Heart right ventricle (tissue), 16 donors: ENCODE results near the gene TIMELESS. TPM values are rescaled to one million over a fixed set of nuclear protein-coding genes. Genes with fewer than 3 reads are reported as not detected.

Source experiments
- ATAC-seq, 8 donors: fragments of 200-7000 bp; cut with Tn5 transposase; one replicate each; pipeline ENCODE4 v1.9.1; 2020; ENCODE audit warnings: mild to moderate bottlenecking in 8 of 8, moderate library complexity in 8 of 8, moderate number of reproducible peaks in 1 of 8
- DNase-seq, 2 donors: peaks; one replicate each; pipeline ENCODE4 v3.0.0-alpha.2; 2020
- H3K27ac ChIP-seq, 10 donors: fragments of 200-600 bp; sonication (generic) in 2 of 10; one replicate each; pipeline versions ENCODE4 v1.5.0 to v1.8.0; 2020 to 2022; ENCODE audit warnings: mild to moderate bottlenecking in 3 of 10
- H3K27me3 ChIP-seq, 7 donors: fragments of 200-600 bp; one replicate each; pipeline ENCODE4 v1.8.0; 2021 to 2022; ENCODE audit warnings: mild to moderate bottlenecking in 2 of 7
- H3K36me3 ChIP-seq, 9 donors: fragments of 200-600 bp; sonication (generic) in 1 of 9; one replicate each; pipeline versions ENCODE4 v1.5.0 to v1.8.0; 2020 to 2022; ENCODE audit warnings: mild to moderate bottlenecking in 2 of 9
- H3K4me1 ChIP-seq, 9 donors: fragments of 200-600 bp; sonication (generic) in 1 of 9; one replicate each; pipeline versions ENCODE4 v1.5.0 to v1.8.0; 2020 to 2022; ENCODE audit warnings: mild to moderate bottlenecking in 4 of 9
- H3K4me3 ChIP-seq, 10 donors: fragments of 200-600 bp; sonication (generic) in 2 of 10; one replicate each; pipeline versions ENCODE4 v1.5.0 to v1.8.0; 2020 to 2022; ENCODE audit warnings: mild to moderate bottlenecking in 7 of 10, moderate library complexity in 2 of 10
- H3K9me3 ChIP-seq, 11 donors: fragments of 200-600 bp in 10 of 11; sonication (generic) in 2 of 11; one replicate each; pipeline versions ENCODE4 v1.5.0 to v1.8.0; 2013 to 2022; ENCODE audit warnings: mild to moderate bottlenecking in 2 of 11, control low read depth in 1 of 11, moderate library complexity in 1 of 11
- WGBS, 2 donors: extraction: QIAGEN DNeasy Blood & Tissue Kit; methylation state at CpG; one replicate each; pipeline ENCODE4 v1.1.7; 2013; ENCODE audit warnings: inconsistent platforms in 1 of 2; 5-methylcytosine and 5-hydroxymethylcytosine counted together
- intact Hi-C, 10 donors: fragments of 100-400 bp; cut with DNase I; formaldehyde crosslinking; loops; one replicate each; pipeline versions ENCODE4 v1.11.1 to v1.14.2; 2022
- polyA plus RNA-seq, 2 donors: library from polyadenylated mRNA; stranded (reverse); fragments of 200-250 nt; gene quantifications; one replicate each; pipeline ENCODE4 v1.2.3, GENCODE V29; 2013
- total RNA-seq, 10 donors: library from RNA; stranded (reverse); fragmentation: NEBNext Ultra II Directional in 3 of 10; extraction: Animal tissue kit (Norgen Biotek cat#: 25700) in 3 of 10; gene quantifications; one replicate each; pipeline versions ENCODE4 v1.2.1 to v1.2.4, GENCODE V29; 2021 to 2023
- TF ChIP-seq, protein P1 (sequence below), 9 donors: fragments of 200-600 bp; sonication (generic) in 2 of 9; IDR thresholded peaks; one replicate each; pipeline versions ENCODE4 v1.5.0 to v1.8.0; 2021 to 2022; ENCODE audit warnings: antibody characterized with exemption in 9 of 9, mild to moderate bottlenecking in 5 of 9, moderate library complexity in 1 of 9
- donor health status: Arrhythmogenic right ventricular cardiomyopathy.
- donor health status: ischemic (EF 13 %, LVEDD 7.1; RV severe dilation, severe dysfunction).
- donor health status: healthy with polysubstance abuse.
- donor health status: DM: no; HTN: yes; CAD: no.
- donor health status: DM: no; HTN: no; CAD: no.
- donor health status: ischemic (EF 25% LVEDD 6.9; RV normal size, moderate dysfunction).
- donor health status: ischemic (EF 25% LVEDD 5.7; RV mildly dilated, moderate dysfunction).
- donor health status: healthy.
- donor health status: DM: yes; HTN: yes; CAD: no.
- donor health status: Ischemic cardiomyopathy.
- donor health status: ischemic (EF 35%, LVEDD 5.7; RV mildly dilated, moderate dysfunction).
- donor health status: nonischemic (EF 11% LVEDD 7.7; RV severe dilation, severe dysfunction).
- donor health status: DM: yes; HTN: yes; CAD: no.
- donor health status: PGD.
- donor health status: ischemic (EF 29% LVEDD 5.4; RV normal size, mild dysfunction).
- donor health status: nonischemic (EF 23%, LVEDD 6.1; RV moderate dilation, normal function).

TIMELESS gene
- total and polyA plus RNA-seq, 12 donors, result 1.0 to 5.2 (median 2.2) TPM

- Histone ChIP-seq H3K4me3 (no peak overlapping the region), H3K4me1 (no peaks in the 10 kb centered on the region), H3K9me3 (no peaks in the 10 kb centered on the region), H3K27me3 (no peaks in the 10 kb centered on the region), H3K36me3 (peaks cover 0 to 91% (median 10%) of the 10 kb centered on the region in 9 donors), H3K27ac (no peak overlapping the region)
- no peak for ATAC-seq
- DNase-seq, result no peak
- intact Hi-C loops, result no loop called here
- WGBS, 2 donors, result 75 to 76% methylated on average over 1 of the region's 1 CpG
- TF ChIP-seq, protein P1, sequence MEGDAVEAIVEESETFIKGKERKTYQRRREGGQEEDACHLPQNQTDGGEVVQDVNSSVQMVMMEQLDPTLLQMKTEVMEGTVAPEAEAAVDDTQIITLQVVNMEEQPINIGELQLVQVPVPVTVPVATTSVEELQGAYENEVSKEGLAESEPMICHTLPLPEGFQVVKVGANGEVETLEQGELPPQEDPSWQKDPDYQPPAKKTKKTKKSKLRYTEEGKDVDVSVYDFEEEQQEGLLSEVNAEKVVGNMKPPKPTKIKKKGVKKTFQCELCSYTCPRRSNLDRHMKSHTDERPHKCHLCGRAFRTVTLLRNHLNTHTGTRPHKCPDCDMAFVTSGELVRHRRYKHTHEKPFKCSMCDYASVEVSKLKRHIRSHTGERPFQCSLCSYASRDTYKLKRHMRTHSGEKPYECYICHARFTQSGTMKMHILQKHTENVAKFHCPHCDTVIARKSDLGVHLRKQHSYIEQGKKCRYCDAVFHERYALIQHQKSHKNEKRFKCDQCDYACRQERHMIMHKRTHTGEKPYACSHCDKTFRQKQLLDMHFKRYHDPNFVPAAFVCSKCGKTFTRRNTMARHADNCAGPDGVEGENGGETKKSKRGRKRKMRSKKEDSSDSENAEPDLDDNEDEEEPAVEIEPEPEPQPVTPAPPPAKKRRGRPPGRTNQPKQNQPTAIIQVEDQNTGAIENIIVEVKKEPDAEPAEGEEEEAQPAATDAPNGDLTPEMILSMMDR (IDR thresholded peaks at IDR 0.05), result no peak
Observed at GRCh38 chr12:56425193-56425592, 24.0 kb downstream of the TIMELESS start.

- no peaks in the 10 kb centered on the region for H3K4me1 ChIP-seq
- H3K36me3 ChIP-seq, result peaks cover 0 to 89% (median 0%) of the 10 kb centered on the region in 9 donors
- no peaks in the 10 kb centered on the region for H3K27me3 ChIP-seq
- TF ChIP-seq, protein P1 (IDR thresholded peaks at IDR 0.05), result no peak
- intact Hi-C loops, result no loop called here
- no peaks in the 10 kb centered on the region for H3K9me3 ChIP-seq
- ATAC-seq, result no peak
- H3K27ac ChIP-seq, result no peak overlapping the region
- H3K4me3 ChIP-seq, result no peak overlapping the region
- DNase-seq, result no peak
- 88 to 90% methylated on average over 6 of the region's 6 CpGs for WGBS, 2 donors
Observed at GRCh38 chr12:56420411-56420810, 28.8 kb downstream of the TIMELESS start.

- Histone ChIP-seq H3K4me1 (no peaks in the 10 kb centered on the region), H3K4me3 (no peak overlapping the region), H3K27ac (no peak overlapping the region), H3K27me3 (no peaks in the 10 kb centered on the region), H3K9me3 (no peaks in the 10 kb centered on the region), H3K36me3 (peaks cover 0 to 63% (median 0%) of the 10 kb centered on the region in 9 donors)
- 96 to 97% methylated on average over 11 of the region's 11 CpGs for WGBS, 2 donors
- ATAC-seq, result no peak
- no peak for DNase-seq
- intact Hi-C loops, result no loop called here
- TF ChIP-seq, protein P1 (IDR thresholded peaks at IDR 0.05), result no peak
Observed at GRCh38 chr12:56417739-56418138, 31.5 kb downstream of the TIMELESS start.

DNA sequence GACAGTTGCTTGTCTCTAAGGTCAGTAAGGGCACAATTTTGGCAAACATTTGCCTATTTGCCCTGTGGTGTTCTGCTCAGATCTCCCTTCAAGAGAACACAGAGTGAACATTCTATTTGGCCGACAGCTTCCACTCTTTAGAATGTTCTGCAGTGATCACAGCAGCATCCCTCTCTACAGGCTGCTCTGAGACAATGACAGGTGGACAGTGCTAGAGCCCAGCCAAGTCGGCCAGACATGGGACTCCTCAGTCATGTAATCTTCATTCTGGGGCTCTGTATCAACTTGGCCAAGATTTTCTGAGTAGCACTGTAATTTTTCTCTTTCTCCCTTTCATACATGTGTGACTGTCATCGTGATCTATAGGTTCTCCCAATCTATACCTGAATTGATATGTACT, 34.8 kb downstream of the TIMELESS start:
- H3K27ac ChIP-seq, result no peak overlapping the region
- no peaks in the 10 kb centered on the region for H3K9me3 ChIP-seq
- H3K27me3 ChIP-seq, result no peaks in the 10 kb centered on the region
- no peak overlapping the region for H3K4me3 ChIP-seq
- H3K36me3 ChIP-seq, result peaks cover 0 to 32% (median 0%) of the 10 kb centered on the region in 9 donors
- ATAC-seq, result no peak
- 90 to 92% methylated on average over 3 of the region's 3 CpGs for WGBS, 2 donors
- peaks cover 0 to 10% (median 0%) of the 10 kb centered on the region in 9 donors for H3K4me1 ChIP-seq
- intact Hi-C loops, result no loop called here
- no peak for DNase-seq
- TF ChIP-seq, protein P1 (IDR thresholded peaks at IDR 0.05), result no peak
